Cardiac fibroblast (primary cell): Measurements from ENCODE around the gene GABRR2.

Source experiments
- DNase-seq, 2 donors: peaks; one replicate each; pipeline versions ENCODE4 v3.0.0 to v3.0.0-alpha.2; 2010; ENCODE audit warnings: low read depth in 2 of 2
- H3K4me3 ChIP-seq, 2 donors: replicated peaks in 1 of 2; 1 replicate in 1 of 2; 2 replicates in 1 of 2; pipeline ENCODE4 v1.5.1; 2011; ENCODE audit warnings: low read depth in 2 of 2, low read length in 2 of 2, mild to moderate bottlenecking in 2 of 2, moderate library complexity in 1 of 2
- TF ChIP-seq, protein P1 (sequence below): IDR thresholded peaks from one replicate; pipeline ENCODE4 v1.5.1; 2011; ENCODE audit warnings: low read depth, mild to moderate bottlenecking, low read length, inconsistent platforms

The GABRR2 gene

DNA sequence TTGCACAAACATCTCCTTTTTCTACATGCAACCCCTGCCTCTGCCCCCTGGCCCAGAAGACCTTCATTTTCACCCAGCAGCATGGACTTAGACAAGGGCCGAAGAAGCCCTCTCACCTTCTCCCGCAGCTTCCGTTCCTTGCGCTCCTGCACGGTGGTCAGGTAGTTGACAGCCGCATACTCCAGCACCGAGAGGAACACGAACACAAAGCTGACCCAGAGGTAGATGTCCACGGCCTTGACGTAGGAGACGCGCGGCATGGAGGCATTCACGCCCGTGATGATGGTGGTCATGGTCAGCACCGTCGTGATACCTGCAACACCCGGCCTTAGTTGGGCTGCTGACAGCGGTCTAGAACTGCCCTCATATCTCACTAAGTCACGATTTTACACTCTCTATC lies 50.8 kb downstream of the GABRR2 start:
- no peak overlapping the region for H3K4me3 ChIP-seq
- TF ChIP-seq, protein P1, sequence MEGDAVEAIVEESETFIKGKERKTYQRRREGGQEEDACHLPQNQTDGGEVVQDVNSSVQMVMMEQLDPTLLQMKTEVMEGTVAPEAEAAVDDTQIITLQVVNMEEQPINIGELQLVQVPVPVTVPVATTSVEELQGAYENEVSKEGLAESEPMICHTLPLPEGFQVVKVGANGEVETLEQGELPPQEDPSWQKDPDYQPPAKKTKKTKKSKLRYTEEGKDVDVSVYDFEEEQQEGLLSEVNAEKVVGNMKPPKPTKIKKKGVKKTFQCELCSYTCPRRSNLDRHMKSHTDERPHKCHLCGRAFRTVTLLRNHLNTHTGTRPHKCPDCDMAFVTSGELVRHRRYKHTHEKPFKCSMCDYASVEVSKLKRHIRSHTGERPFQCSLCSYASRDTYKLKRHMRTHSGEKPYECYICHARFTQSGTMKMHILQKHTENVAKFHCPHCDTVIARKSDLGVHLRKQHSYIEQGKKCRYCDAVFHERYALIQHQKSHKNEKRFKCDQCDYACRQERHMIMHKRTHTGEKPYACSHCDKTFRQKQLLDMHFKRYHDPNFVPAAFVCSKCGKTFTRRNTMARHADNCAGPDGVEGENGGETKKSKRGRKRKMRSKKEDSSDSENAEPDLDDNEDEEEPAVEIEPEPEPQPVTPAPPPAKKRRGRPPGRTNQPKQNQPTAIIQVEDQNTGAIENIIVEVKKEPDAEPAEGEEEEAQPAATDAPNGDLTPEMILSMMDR = no peak
- DNase-seq = no peak

DNA sequence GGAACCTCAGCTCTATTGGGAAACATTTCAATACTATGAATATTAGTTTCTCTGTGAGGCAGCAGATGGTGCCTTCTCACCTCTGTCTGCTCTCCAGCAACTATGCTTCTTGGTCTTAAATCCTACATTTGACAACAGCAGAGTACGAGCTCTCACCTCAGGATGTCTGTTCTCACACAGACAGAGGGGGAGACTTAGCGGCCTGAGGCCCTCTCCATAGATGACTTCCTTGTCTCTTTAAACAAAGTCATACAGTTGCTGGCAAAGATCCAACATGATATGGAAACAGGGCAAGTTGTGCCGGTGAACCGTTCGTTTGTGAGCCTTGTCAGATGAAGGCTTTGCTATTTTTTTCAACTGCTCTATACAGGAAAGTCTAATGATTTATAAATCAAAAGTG lies 54.3 kb downstream of the GABRR2 start:
- TF ChIP-seq, protein P1 = no peak
- no peak overlapping the region for H3K4me3 ChIP-seq
- no peak for DNase-seq

DNA sequence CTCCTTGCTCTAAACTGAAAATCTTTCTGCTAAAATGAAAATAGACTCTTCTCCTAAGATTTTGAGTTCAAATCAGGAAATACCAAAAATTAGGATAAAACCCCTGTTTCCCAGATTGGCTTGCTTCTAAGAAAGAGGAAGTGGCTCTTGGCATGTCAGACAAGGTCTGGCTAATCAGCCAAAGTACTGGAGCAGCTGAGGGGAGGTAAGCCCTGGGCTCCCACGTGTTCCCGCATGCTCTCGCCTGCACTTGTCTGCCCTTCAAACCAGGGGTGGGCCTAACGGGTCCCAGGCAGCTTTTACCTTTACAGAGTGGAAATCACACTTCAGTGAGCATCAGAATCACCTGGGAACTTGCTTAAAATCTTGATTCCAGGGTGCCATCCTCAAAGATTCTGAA lies 54.8 kb downstream of the GABRR2 start:
- no peak overlapping the region for H3K4me3 ChIP-seq
- TF ChIP-seq, protein P1 = no peak
- no peak for DNase-seq

DNA sequence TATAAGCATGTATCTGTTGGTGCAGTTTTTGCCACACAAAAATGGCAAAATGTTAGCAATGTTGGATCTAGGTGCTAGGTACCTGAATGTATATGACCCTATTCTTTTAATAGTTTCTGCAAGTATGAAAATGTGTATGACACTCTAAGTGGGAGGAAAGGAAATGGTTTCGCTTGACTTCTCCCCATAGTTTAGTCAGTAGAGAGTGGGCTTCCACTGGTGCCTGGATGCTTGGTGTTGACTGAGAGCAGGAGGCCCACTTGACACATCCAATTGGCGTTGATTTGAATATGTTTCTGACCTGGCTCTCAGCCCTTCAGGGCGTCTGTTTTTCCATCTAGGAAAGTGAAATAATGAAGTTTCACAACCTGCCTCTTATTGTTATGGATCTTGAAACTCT lies 56.2 kb downstream of the GABRR2 start:
- no peak overlapping the region for H3K4me3 ChIP-seq
- TF ChIP-seq, protein P1 = no peak
- DNase-seq = no peak

DNA sequence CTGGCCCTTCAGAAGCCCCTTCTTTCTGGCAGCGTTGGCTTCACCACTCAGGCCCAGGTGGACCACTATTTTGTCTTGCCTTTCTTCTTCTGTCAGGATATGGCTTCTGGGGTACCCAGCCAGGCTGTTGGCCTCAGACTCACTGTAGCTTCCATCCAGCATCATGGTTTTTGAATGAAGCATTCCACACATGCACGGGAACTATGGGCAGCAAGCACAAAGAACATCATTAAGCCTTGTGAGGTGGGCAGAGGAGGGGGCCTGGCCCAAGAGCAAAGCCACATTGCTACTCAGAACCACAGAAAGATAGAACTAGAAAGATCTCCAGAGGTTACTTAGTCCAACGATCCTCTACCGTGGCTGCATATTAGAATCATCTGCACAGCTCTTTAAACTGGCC lies 57.3 kb downstream of the GABRR2 start:
- H3K4me3 ChIP-seq = no peak overlapping the region
- TF ChIP-seq, protein P1 = no peak
- DNase-seq = no peak

DNA sequence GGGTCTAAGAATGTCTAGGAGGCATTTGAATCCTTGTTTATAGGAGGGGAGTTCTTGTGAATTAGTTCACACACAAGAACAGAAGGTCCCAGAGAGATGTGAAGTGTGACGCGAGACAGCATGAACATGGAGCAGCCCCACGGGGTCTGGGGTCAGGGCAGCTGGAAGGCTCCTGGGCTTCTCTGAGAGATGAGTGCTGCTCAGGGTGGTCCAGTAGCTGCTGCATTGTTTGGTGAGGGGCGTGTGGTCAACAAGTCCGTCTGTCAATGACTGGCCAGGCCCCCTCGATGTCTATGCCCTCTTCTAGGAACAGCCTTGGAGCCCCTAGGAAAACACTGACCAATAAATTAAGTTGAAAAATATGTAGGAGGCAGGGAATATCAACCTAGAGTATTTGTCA lies 57.8 kb downstream of the GABRR2 start:
- H3K4me3 ChIP-seq = no peak overlapping the region
- no peak for DNase-seq
- TF ChIP-seq, protein P1 = no peak

DNA sequence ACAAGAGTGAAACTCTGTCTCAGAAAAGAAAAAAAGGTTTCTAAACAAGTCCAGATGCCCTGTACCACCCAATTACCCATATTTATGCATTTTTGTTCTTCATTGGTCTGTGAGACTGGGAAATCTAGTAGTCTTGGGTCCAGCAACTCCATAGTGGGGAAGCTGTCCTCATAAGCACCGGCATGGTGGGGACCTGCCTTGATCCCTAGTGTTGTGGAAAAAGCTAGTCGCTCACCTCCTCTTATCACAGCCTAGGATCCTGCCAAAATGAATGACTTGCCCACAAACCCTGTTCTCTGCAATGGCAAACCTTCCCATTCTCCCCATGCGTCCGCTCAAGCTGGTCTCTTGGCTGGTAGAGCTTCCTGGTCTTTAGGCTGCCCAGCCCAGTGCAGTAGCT lies 59.7 kb downstream of the GABRR2 start:
- no peak for DNase-seq
- no peak overlapping the region for H3K4me3 ChIP-seq
- TF ChIP-seq, protein P1 = no peak
